ENCODE results near the gene TNS1.

DNA sequence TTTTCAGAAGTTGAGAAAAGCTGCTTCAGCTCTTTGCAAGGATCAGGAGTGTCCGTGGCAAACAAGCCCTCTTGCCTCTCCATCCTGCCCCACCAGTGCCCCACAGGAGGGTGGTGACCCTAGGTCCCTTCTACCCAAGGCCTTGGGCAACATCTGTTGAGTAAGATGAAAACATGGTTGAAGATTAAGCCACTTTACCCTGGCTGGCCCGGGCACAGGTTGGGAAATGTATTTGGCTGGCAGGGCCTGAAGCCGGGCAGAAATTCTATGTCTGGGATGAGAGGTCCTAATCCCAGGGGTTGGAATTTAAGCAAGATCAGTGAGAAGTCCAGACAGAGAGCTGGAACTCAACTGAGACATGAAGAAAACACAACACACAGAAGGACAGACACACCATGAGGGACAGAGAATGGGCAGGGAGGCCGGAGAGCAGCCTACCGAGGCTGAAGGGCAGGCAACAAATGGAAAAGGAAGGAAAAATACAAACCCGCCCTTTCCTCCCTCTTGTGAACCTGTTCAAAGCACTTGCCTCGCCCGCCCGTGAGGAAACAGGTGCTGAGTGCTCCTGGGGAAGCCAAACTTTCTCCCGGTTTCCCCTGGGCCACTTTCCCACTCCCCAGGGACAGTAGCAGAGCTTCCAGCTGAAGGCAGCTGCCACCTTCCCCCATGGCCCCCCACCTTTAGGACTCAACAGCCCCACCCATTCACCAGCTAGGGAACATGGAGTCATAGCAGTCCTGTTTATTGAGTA, 86.1 kb downstream of the TNS1 start:
- TF ChIP-seq CTCF (IDR thresholded peaks at IDR 0.05; ENCODE audit: insufficient read depth, low read length) (no peak), POLR2AphosphoS5 (IDR thresholded peaks at IDR 0.05; ENCODE audit: low read depth) (no peak), SPI1 (IDR thresholded peaks at IDR 0.05; ENCODE audit: borderline replicate concordance, low read depth) (no peak)
